Measurements from ENCODE around the gene TMEM89. TPM values are rescaled to one million over a fixed set of nuclear protein-coding genes. Genes with fewer than 3 reads are reported as not detected.

TMEM89 gene
- total RNA-seq, 1 experiment from 2014 or later: not detected

- Histone ChIP-seq H3K36me3 (ENCODE audit: insufficient read depth, low read length) (no peaks in the 10 kb centered on the region; the same call in 1 of the 2 replicates), H3K9ac (ENCODE audit: low read length) (peak within 1 kb of the TSS; percentile 97), H3K27ac (ENCODE audit: low read length) (peak within 1 kb of the TSS; percentile 73), H3K27me3 (ENCODE audit: low read length) (no peaks in the 10 kb centered on the region), H3K4me2 (ENCODE audit: low read depth, low read length, poor library complexity, severe bottlenecking) (peak within 1 kb of the TSS; percentile 99), H3K4me1 (ENCODE audit: low read length) (peaks cover 21% of the 10 kb centered on the region), H3K9me2 (replicated peaks; ENCODE audit: insufficient read depth, low read length) (no peaks in the 10 kb centered on the region), H3K4me3 (ENCODE audit: low read length) (peak within 1 kb of the TSS; percentile 96), H2AFZ (ENCODE audit: low read length) (peak within 1 kb of the TSS; percentile 78; the same call in 1 of the 2 replicates), H3K9me3 (ENCODE audit: low read length) (no peaks in the 10 kb centered on the region), H3K79me2 (ENCODE audit: low read length) (peaks cover 17% of the 10 kb centered on the region), H4K20me1 (ENCODE audit: insufficient read depth, low read depth, low read length) (no peaks in the 10 kb centered on the region)
- peak; percentile 98 for DNase-seq
Observed at GRCh38 chr3:48635222-48636021, 13.9 kb upstream of the TMEM89 start, which contains the start of gene SLC26A6. TSS of gene SLC26A6 (minus strand) at chr3:48635461. CDS start at chr3:48635393, 68 bp downstream.

- H3K4me1 ChIP-seq (ENCODE audit: low read length): peaks cover 21% of the 10 kb centered on the region
- peak overlapping the region; percentile 99 for H3K4me2 ChIP-seq (ENCODE audit: low read depth, low read length, poor library complexity, severe bottlenecking)
- H3K27ac ChIP-seq (ENCODE audit: low read length): peak overlapping the region; percentile 73
- no peaks in the 10 kb centered on the region for H4K20me1 ChIP-seq (ENCODE audit: insufficient read depth, low read depth, low read length)
- peak; percentile 86 for DNase-seq
- H3K4me3 ChIP-seq (ENCODE audit: low read length): peak overlapping the region; percentile 96
- H3K9me2 ChIP-seq (replicated peaks; ENCODE audit: insufficient read depth, low read length): no peaks in the 10 kb centered on the region
- no peaks in the 10 kb centered on the region for H3K9me3 ChIP-seq (ENCODE audit: low read length)
- no peaks in the 10 kb centered on the region; the same call in 1 of the 2 replicates for H3K36me3 ChIP-seq (ENCODE audit: insufficient read depth, low read length)
- H2AFZ ChIP-seq (ENCODE audit: low read length): peak overlapping the region; percentile 78; the same call in 1 of the 2 replicates
- peak overlapping the region; percentile 97 for H3K9ac ChIP-seq (ENCODE audit: low read length)
- H3K27me3 ChIP-seq (ENCODE audit: low read length): no peaks in the 10 kb centered on the region
- peaks cover 17% of the 10 kb centered on the region for H3K79me2 ChIP-seq (ENCODE audit: low read length)
Observed at GRCh38 chr3:48634661-48635221, 13.2 kb upstream of the TMEM89 start.

- no peak for DNase-seq
- no peaks in the 10 kb centered on the region; the same call in 1 of the 2 replicates for H3K36me3 ChIP-seq (ENCODE audit: insufficient read depth, low read length)
- no peaks in the 10 kb centered on the region for H3K27me3 ChIP-seq (ENCODE audit: low read length)
- no peak overlapping the region for H2AFZ ChIP-seq (ENCODE audit: low read length)
- peak overlapping the region; percentile 99 for H3K4me2 ChIP-seq (ENCODE audit: low read depth, low read length, poor library complexity, severe bottlenecking)
- peaks cover 17% of the 10 kb centered on the region for H3K79me2 ChIP-seq (ENCODE audit: low read length)
- H3K27ac ChIP-seq (ENCODE audit: low read length): no peak overlapping the region
- H3K9me2 ChIP-seq (replicated peaks; ENCODE audit: insufficient read depth, low read length): no peaks in the 10 kb centered on the region
- peaks cover 21% of the 10 kb centered on the region for H3K4me1 ChIP-seq (ENCODE audit: low read length)
- H3K9me3 ChIP-seq (ENCODE audit: low read length): no peaks in the 10 kb centered on the region
- H4K20me1 ChIP-seq (ENCODE audit: insufficient read depth, low read depth, low read length): no peaks in the 10 kb centered on the region
- peak overlapping the region; percentile 97 for H3K9ac ChIP-seq (ENCODE audit: low read length)
- H3K4me3 ChIP-seq (ENCODE audit: low read length): peak overlapping the region; percentile 96; the same call in 1 of the 2 replicates
Observed at GRCh38 chr3:48633743-48634142, 12.2 kb upstream of the TMEM89 start.

GRCh38 chr3:48633256-48633655 is 11.7 kb upstream of the TMEM89 start:
- H3K4me2 ChIP-seq (ENCODE audit: low read depth, low read length, poor library complexity, severe bottlenecking): no peak overlapping the region
- H3K4me1 ChIP-seq (ENCODE audit: low read length): peaks cover 21% of the 10 kb centered on the region
- H3K9me3 ChIP-seq (ENCODE audit: low read length): no peaks in the 10 kb centered on the region
- H3K9ac ChIP-seq (ENCODE audit: low read length): no peak overlapping the region
- peaks cover 17% of the 10 kb centered on the region for H3K79me2 ChIP-seq (ENCODE audit: low read length)
- no peak for DNase-seq
- H4K20me1 ChIP-seq (ENCODE audit: insufficient read depth, low read depth, low read length): no peaks in the 10 kb centered on the region
- no peak overlapping the region for H2AFZ ChIP-seq (ENCODE audit: low read length)
- H3K27me3 ChIP-seq (ENCODE audit: low read length): no peaks in the 10 kb centered on the region
- H3K36me3 ChIP-seq (ENCODE audit: insufficient read depth, low read length): no peaks in the 10 kb centered on the region; the same call in 1 of the 2 replicates
- H3K27ac ChIP-seq (ENCODE audit: low read length): no peak overlapping the region
- no peak overlapping the region for H3K4me3 ChIP-seq (ENCODE audit: low read length)
- no peaks in the 10 kb centered on the region for H3K9me2 ChIP-seq (replicated peaks; ENCODE audit: insufficient read depth, low read length)

- Histone ChIP-seq H3K27me3 (ENCODE audit: low read length) (no peaks in the 10 kb centered on the region), H3K36me3 (ENCODE audit: insufficient read depth, low read length) (no peaks in the 10 kb centered on the region; the same call in 1 of the 2 replicates), H3K9me3 (ENCODE audit: low read length) (no peaks in the 10 kb centered on the region), H3K4me2 (ENCODE audit: low read depth, low read length, poor library complexity, severe bottlenecking) (no peak overlapping the region), H3K27ac (ENCODE audit: low read length) (no peak overlapping the region), H3K9me2 (replicated peaks; ENCODE audit: insufficient read depth, low read length) (no peaks in the 10 kb centered on the region), H3K4me1 (ENCODE audit: low read length) (peaks cover 20% of the 10 kb centered on the region), H3K79me2 (ENCODE audit: low read length) (peaks cover 17% of the 10 kb centered on the region), H4K20me1 (ENCODE audit: insufficient read depth, low read depth, low read length) (no peaks in the 10 kb centered on the region), H3K9ac (ENCODE audit: low read length) (no peak overlapping the region), H3K4me3 (ENCODE audit: low read length) (no peak overlapping the region), H2AFZ (ENCODE audit: low read length) (no peak overlapping the region)
- DNase-seq: no peak
Observed at GRCh38 chr3:48631516-48632448, 10.2 kb upstream of the TMEM89 start.

- no peak overlapping the region for H3K4me3 ChIP-seq (ENCODE audit: low read length)
- peaks cover 11% of the 10 kb centered on the region for H3K4me1 ChIP-seq (ENCODE audit: low read length)
- no peaks in the 10 kb centered on the region for H3K27me3 ChIP-seq (ENCODE audit: low read length)
- H3K9me2 ChIP-seq (replicated peaks; ENCODE audit: insufficient read depth, low read length): no peaks in the 10 kb centered on the region
- no peak for DNase-seq
- H3K9ac ChIP-seq (ENCODE audit: low read length): no peak overlapping the region
- H3K79me2 ChIP-seq (ENCODE audit: low read length): peaks cover 17% of the 10 kb centered on the region
- no peak overlapping the region for H2AFZ ChIP-seq (ENCODE audit: low read length)
- no peaks in the 10 kb centered on the region for H3K9me3 ChIP-seq (ENCODE audit: low read length)
- no peak overlapping the region for H3K27ac ChIP-seq (ENCODE audit: low read length)
- H3K4me2 ChIP-seq (ENCODE audit: low read depth, low read length, poor library complexity, severe bottlenecking): no peak overlapping the region
- no peaks in the 10 kb centered on the region; the same call in 1 of the 2 replicates for H3K36me3 ChIP-seq (ENCODE audit: insufficient read depth, low read length)
- H4K20me1 ChIP-seq (ENCODE audit: insufficient read depth, low read depth, low read length): no peaks in the 10 kb centered on the region
Observed at GRCh38 chr3:48630833-48631232, 9.3 kb upstream of the TMEM89 start.

GRCh38 chr3:48630407-48630806 is 8.8 kb upstream of the TMEM89 start:
- H2AFZ ChIP-seq (ENCODE audit: low read length): no peak overlapping the region
- H3K4me2 ChIP-seq (ENCODE audit: low read depth, low read length, poor library complexity, severe bottlenecking): no peak overlapping the region
- no peak overlapping the region for H3K4me3 ChIP-seq (ENCODE audit: low read length)
- peaks cover 10% of the 10 kb centered on the region for H3K4me1 ChIP-seq (ENCODE audit: low read length)
- H3K9ac ChIP-seq (ENCODE audit: low read length): no peak overlapping the region
- H4K20me1 ChIP-seq (ENCODE audit: insufficient read depth, low read depth, low read length): no peaks in the 10 kb centered on the region
- H3K27ac ChIP-seq (ENCODE audit: low read length): no peak overlapping the region
- H3K36me3 ChIP-seq (ENCODE audit: insufficient read depth, low read length): no peaks in the 10 kb centered on the region; the same call in 1 of the 2 replicates
- no peaks in the 10 kb centered on the region for H3K9me2 ChIP-seq (replicated peaks; ENCODE audit: insufficient read depth, low read length)
- no peaks in the 10 kb centered on the region for H3K27me3 ChIP-seq (ENCODE audit: low read length)
- peaks cover 17% of the 10 kb centered on the region for H3K79me2 ChIP-seq (ENCODE audit: low read length)
- no peaks in the 10 kb centered on the region for H3K9me3 ChIP-seq (ENCODE audit: low read length)
- DNase-seq: no peak

All from Karpas-422 (cell line).